Measurements from ENCODE around the gene PGK1. TPM values are rescaled to one million over a fixed set of nuclear protein-coding genes. Genes with fewer than 3 reads are reported as not detected.
"Not testable (repeated sequence)": the region's sequence is repeated elsewhere in the genome, so short reads cannot be mapped to it uniquely, and the experiment has no call there.

Gene PGK1
- total RNA-seq = 1,000 to 10,000 TPM; 1,745 to 1,759 TPM

DNA sequence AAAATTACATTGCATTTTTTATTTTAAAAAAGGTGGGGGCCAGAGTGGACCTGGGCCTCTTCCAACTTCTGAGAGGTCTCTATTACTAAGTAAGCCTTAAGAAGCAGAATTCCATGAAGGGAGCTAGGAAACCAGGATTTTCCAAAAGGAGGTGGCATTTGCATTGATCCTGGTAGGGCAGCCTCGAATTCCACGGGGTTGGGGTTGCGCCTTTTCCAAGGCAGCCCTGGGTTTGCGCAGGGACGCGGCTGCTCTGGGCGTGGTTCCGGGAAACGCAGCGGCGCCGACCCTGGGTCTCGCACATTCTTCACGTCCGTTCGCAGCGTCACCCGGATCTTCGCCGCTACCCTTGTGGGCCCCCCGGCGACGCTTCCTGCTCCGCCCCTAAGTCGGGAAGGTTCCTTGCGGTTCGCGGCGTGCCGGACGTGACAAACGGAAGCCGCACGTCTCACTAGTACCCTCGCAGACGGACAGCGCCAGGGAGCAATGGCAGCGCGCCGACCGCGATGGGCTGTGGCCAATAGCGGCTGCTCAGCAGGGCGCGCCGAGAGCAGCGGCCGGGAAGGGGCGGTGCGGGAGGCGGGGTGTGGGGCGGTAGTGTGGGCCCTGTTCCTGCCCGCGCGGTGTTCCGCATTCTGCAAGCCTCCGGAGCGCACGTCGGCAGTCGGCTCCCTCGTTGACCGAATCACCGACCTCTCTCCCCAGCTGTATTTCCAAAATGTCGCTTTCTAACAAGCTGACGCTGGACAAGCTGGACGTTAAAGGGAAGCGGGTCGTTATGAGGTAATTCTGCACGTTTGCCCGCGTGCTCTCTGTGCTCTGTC is at the start of gene PGK1:
Gene PGK1 (plus strand): TSS at position 626 of the 824 bp plus-strand sequence. CDS start 93 bp downstream, at position 719.
- intact Hi-C loops (cut with micrococcal nuclease) = no loop called here
- DNase-seq (peak; percentile 96), ATAC-seq (peak; percentile 95)
- TF ChIP-seq, protein P1, sequence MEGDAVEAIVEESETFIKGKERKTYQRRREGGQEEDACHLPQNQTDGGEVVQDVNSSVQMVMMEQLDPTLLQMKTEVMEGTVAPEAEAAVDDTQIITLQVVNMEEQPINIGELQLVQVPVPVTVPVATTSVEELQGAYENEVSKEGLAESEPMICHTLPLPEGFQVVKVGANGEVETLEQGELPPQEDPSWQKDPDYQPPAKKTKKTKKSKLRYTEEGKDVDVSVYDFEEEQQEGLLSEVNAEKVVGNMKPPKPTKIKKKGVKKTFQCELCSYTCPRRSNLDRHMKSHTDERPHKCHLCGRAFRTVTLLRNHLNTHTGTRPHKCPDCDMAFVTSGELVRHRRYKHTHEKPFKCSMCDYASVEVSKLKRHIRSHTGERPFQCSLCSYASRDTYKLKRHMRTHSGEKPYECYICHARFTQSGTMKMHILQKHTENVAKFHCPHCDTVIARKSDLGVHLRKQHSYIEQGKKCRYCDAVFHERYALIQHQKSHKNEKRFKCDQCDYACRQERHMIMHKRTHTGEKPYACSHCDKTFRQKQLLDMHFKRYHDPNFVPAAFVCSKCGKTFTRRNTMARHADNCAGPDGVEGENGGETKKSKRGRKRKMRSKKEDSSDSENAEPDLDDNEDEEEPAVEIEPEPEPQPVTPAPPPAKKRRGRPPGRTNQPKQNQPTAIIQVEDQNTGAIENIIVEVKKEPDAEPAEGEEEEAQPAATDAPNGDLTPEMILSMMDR (IDR thresholded peaks at IDR 0.05) = no peak
- CTCF ChIA-PET = interaction anchor here (1.2 kb wide), 1 partner anchor 204 kb away, joined by 3 read pairs; the partner anchor contains the start of gene COX7B
- peak within 1 kb of the TSS; percentile 94 for H3K27ac Mint-ChIP-seq
- peaks cover 4% of the 10 kb centered on the region for H3K9me3 Mint-ChIP-seq
- peaks cover 47% of the 10 kb centered on the region for H3K36me3 Mint-ChIP-seq (ENCODE audit: low read depth)
- H3K27me3 Mint-ChIP-seq = no peaks in the 10 kb centered on the region
- H3K4me1 Mint-ChIP-seq (ENCODE audit: low read depth) = peaks cover 30% of the 10 kb centered on the region
- POLR2A ChIA-PET = interaction anchor here (0.8 to 3.9 kb wide), 12 partner anchors 10 to 1050 kb away, joined by 3 to 22 read pairs (median 4); partner anchors contain the start of gene TAF9B
- H3K4me3 Mint-ChIP-seq = peak within 1 kb of the TSS; percentile 96

- CTCF ChIA-PET = no interaction called here
- Mint-ChIP-seq H3K9me3 (no peaks in the 10 kb centered on the region), H3K36me3 (ENCODE audit: low read depth) (no peaks in the 10 kb centered on the region), H3K4me1 (ENCODE audit: low read depth) (peaks cover 12% of the 10 kb centered on the region), H3K27me3 (no peaks in the 10 kb centered on the region), H3K27ac (no peak overlapping the region), H3K4me3 (no peak overlapping the region)
- no peak for ATAC-seq
- no peak for DNase-seq
- POLR2A ChIA-PET = interaction anchor here (0.6 kb wide), 1 partner anchor 497 kb away, joined by 3 read pairs; no protein-coding TSS in a partner anchor
- intact Hi-C loops (cut with micrococcal nuclease) = no loop called here
- TF ChIP-seq, protein P1 (IDR thresholded peaks at IDR 0.05) = no peak
Observed at GRCh38 chrX:78063687-78064086, 40.4 kb upstream of the PGK1 start.

DNA sequence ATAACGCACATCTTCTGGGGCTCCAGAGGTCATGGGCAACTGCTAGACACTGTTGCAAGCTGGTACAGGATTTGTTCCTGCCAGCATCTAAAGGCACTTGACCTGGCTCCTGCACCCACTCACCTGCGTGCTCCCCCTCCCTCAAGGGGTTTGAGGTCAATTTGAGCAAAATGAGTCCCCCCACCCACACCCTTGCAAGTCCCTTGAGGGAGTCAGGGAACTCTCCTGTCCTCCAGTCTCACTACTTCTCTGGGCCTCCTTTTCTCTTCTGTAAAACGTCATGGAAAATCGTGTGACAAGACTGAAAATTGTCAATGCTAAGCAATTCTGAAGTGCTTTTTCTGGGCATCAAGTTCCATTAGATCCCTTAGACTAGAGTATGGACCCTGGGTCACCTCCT is 39.9 kb upstream of the PGK1 start:
- Mint-ChIP-seq H3K4me3 (no peak overlapping the region), H3K4me1 (ENCODE audit: low read depth) (peaks cover 12% of the 10 kb centered on the region), H3K27me3 (no peaks in the 10 kb centered on the region), H3K9me3 (peaks cover 2% of the 10 kb centered on the region), H3K27ac (no peak overlapping the region), H3K36me3 (ENCODE audit: low read depth) (no peaks in the 10 kb centered on the region)
- ChIA-PET POLR2A (no interaction called here), CTCF (interaction anchor here (0.7 to 1.7 kb wide), 3 partner anchors 39 to 165 kb away, joined by 3 to 5 read pairs (median 3); partner anchors contain the start of gene COX7B)
- TF ChIP-seq, protein P1 (IDR thresholded peaks at IDR 0.05) = no peak
- intact Hi-C loops (cut with micrococcal nuclease) = no loop called here
- ATAC-seq (no peak), DNase-seq (no peak)

- intact Hi-C loops (cut with micrococcal nuclease); H3K4me3 Mint-ChIP-seq; H3K27me3 Mint-ChIP-seq; H3K9me3 Mint-ChIP-seq; H3K36me3 Mint-ChIP-seq (ENCODE audit: low read depth): not testable (repeated sequence)
- DNase-seq (peak; percentile 32), ATAC-seq (peak; percentile 93)
- POLR2A ChIA-PET = interaction anchor here (0.7 to 1.3 kb wide), 2 partner anchors 9 to 10 kb away, joined by 3 to 4 read pairs; no protein-coding TSS in a partner anchor
- Mint-ChIP-seq H3K4me1 (ENCODE audit: low read depth) (peaks cover 12% of the 10 kb centered on the region), H3K27ac (peak overlapping the region; percentile 68)
- CTCF ChIA-PET = interaction anchor here (0.7 to 1.7 kb wide), 4 partner anchors 27 to 166 kb away, joined by 3 to 5 read pairs (median 4); partner anchors contain the start of gene COX7B
Observed at GRCh38 chrX:78064698-78065601, 39.1 kb upstream of the PGK1 start.

- TF ChIP-seq, protein P1 (IDR thresholded peaks at IDR 0.05) = no peak
- H3K36me3 Mint-ChIP-seq (ENCODE audit: low read depth) = no peaks in the 10 kb centered on the region
- ChIA-PET POLR2A (no interaction called here), CTCF (no interaction called here)
- H3K4me3 Mint-ChIP-seq = no peak overlapping the region
- ATAC-seq (no peak), DNase-seq (no peak)
- no peaks in the 10 kb centered on the region for H3K27me3 Mint-ChIP-seq
- intact Hi-C loops (cut with micrococcal nuclease) = no loop called here
- H3K27ac Mint-ChIP-seq = no peak overlapping the region
- H3K4me1 Mint-ChIP-seq (ENCODE audit: low read depth) = peaks cover 12% of the 10 kb centered on the region
- H3K9me3 Mint-ChIP-seq = peaks cover 2% of the 10 kb centered on the region
Observed at GRCh38 chrX:78066110-78066509, 37.9 kb upstream of the PGK1 start.

All from activated CD8-positive, alpha-beta T cell treated with anti-CD3 and anti-CD28 coated beads for 36 hours (primary cell).